HEK293 (cell line): ENCODE results near the gene PEX6.

Experiments used
- FEZF1 ChIP-seq: fragments of 450-650 bp; formaldehyde crosslinking; IDR thresholded peaks from 2 replicates; pipeline ENCODE4 v1.5.1; 2016; ENCODE audit warnings: missing biosample characterization, missing genetic modification characterization
- GLI4 ChIP-seq: fragments of 450-650 bp; formaldehyde crosslinking; IDR thresholded peaks from 2 replicates; pipeline ENCODE4 v1.5.1; 2016; ENCODE audit warnings: missing biosample characterization, missing genetic modification characterization
- HOXC10 ChIP-seq: sonication (generic); formaldehyde crosslinking; IDR thresholded peaks from 2 replicates; pipeline ENCODE4 v1.8.1; 2023; ENCODE audit warnings: mild to moderate bottlenecking, missing genetic modification reagents
- RBAK ChIP-seq: fragments of 450-650 bp; formaldehyde crosslinking; IDR thresholded peaks from 2 replicates; pipeline ENCODE4 v1.5.1; 2016; ENCODE audit warnings: missing biosample characterization, missing genetic modification characterization
- YY2 ChIP-seq: fragments of 450-650 bp; formaldehyde crosslinking; IDR thresholded peaks from 2 replicates; pipeline ENCODE4 v1.5.1; 2016; ENCODE audit warnings: missing biosample characterization, missing genetic modification characterization
- ZIC2 ChIP-seq: fragments of 450-650 bp; formaldehyde crosslinking; IDR thresholded peaks from 2 replicates; pipeline ENCODE4 v1.5.1; 2016; ENCODE audit warnings: missing biosample characterization, missing genetic modification characterization
- ZNF132 ChIP-seq: fragments of 450-650 bp; formaldehyde crosslinking; IDR thresholded peaks from 2 replicates; pipeline ENCODE4 v1.5.1; 2017; ENCODE audit warnings: missing biosample characterization, missing genetic modification characterization, borderline replicate concordance
- ZNF155 ChIP-seq: fragments of 450-650 bp; formaldehyde crosslinking; IDR thresholded peaks from 2 replicates; pipeline ENCODE4 v1.5.1; 2016; ENCODE audit warnings: missing biosample characterization, missing genetic modification characterization
- ZNF174 ChIP-seq: fragments of 450-650 bp; formaldehyde crosslinking; IDR thresholded peaks from 2 replicates; pipeline ENCODE4 v1.5.0; 2017; ENCODE audit warnings: missing biosample characterization, mild to moderate bottlenecking, missing genetic modification characterization
- ZNF175 ChIP-seq: fragments of 450-650 bp; formaldehyde crosslinking; IDR thresholded peaks from 2 replicates; pipeline ENCODE4 v1.5.1; 2016; ENCODE audit warnings: missing biosample characterization, missing genetic modification characterization
- ZNF19 ChIP-seq: fragments of 450-650 bp; formaldehyde crosslinking; IDR thresholded peaks from 2 replicates; pipeline ENCODE4; 2016; ENCODE audit warnings: missing biosample characterization, missing genetic modification characterization, low read depth
- ZNF2 ChIP-seq: fragments of 450-650 bp; formaldehyde crosslinking; IDR thresholded peaks from 2 replicates; pipeline ENCODE4 v1.5.1; 2016; ENCODE audit warnings: missing biosample characterization, missing genetic modification characterization
- ZNF223 ChIP-seq: fragments of 450-650 bp; formaldehyde crosslinking; IDR thresholded peaks from 2 replicates; pipeline ENCODE4 v1.5.1; 2016; ENCODE audit warnings: missing biosample characterization, missing genetic modification characterization
- ZNF23 ChIP-seq: fragments of 450-650 bp; formaldehyde crosslinking; IDR thresholded peaks from 2 replicates; pipeline ENCODE4 v1.5.1; 2016; ENCODE audit warnings: missing biosample characterization, missing genetic modification characterization, borderline replicate concordance
- ZNF341 ChIP-seq: fragments of 450-650 bp; formaldehyde crosslinking; IDR thresholded peaks from 2 replicates; pipeline ENCODE4; 2016; ENCODE audit warnings: low read depth, missing biosample characterization, missing genetic modification characterization
- ZNF394 ChIP-seq: fragments of 450-650 bp; formaldehyde crosslinking; IDR thresholded peaks from 2 replicates; pipeline ENCODE4 v1.5.1; 2016; ENCODE audit warnings: missing biosample characterization, missing genetic modification characterization, mild to moderate bottlenecking, moderate library complexity, borderline replicate concordance
- ZNF404 ChIP-seq: fragments of 450-650 bp; formaldehyde crosslinking; IDR thresholded peaks from 2 replicates; pipeline ENCODE4 v1.5.1; 2017; ENCODE audit warnings: missing biosample characterization, missing genetic modification characterization
- ZNF529 ChIP-seq: fragments of 450-650 bp; formaldehyde crosslinking; IDR thresholded peaks from 2 replicates; pipeline ENCODE4 v1.5.1; 2017; ENCODE audit warnings: missing genetic modification characterization, missing biosample characterization; ENCODE audit not compliant: insufficient replicate concordance
- ZNF544 ChIP-seq: fragments of 450-650 bp; formaldehyde crosslinking; IDR thresholded peaks from 2 replicates; pipeline ENCODE4 v1.5.0; 2017; ENCODE audit warnings: missing biosample characterization, missing genetic modification characterization
- ZNF548 ChIP-seq: fragments of 450-650 bp; formaldehyde crosslinking; IDR thresholded peaks from 2 replicates; pipeline ENCODE4 v1.5.1; 2016; ENCODE audit warnings: missing biosample characterization, missing genetic modification characterization
- ZNF558 ChIP-seq: fragments of 450-650 bp; formaldehyde crosslinking; IDR thresholded peaks from 2 replicates; pipeline ENCODE4 v1.5.1; 2016; ENCODE audit warnings: missing biosample characterization, missing genetic modification characterization
- ZNF560 ChIP-seq: fragments of 450-650 bp; formaldehyde crosslinking; IDR thresholded peaks from 2 replicates; pipeline ENCODE4 v1.5.1; 2017; ENCODE audit warnings: missing biosample characterization, missing genetic modification characterization, borderline replicate concordance
- ZNF658 ChIP-seq: fragments of 450-650 bp; formaldehyde crosslinking; IDR thresholded peaks from 2 replicates; pipeline ENCODE4; 2016; ENCODE audit warnings: missing biosample characterization, missing genetic modification characterization
- ZNF701 ChIP-seq: fragments of 450-650 bp; formaldehyde crosslinking; IDR thresholded peaks from 2 replicates; pipeline ENCODE4 v1.5.1; 2016; ENCODE audit warnings: missing biosample characterization, missing genetic modification characterization
- ZNF747 ChIP-seq: fragments of 450-650 bp; formaldehyde crosslinking; IDR thresholded peaks from 2 replicates; pipeline ENCODE4 v1.5.1; 2016; ENCODE audit warnings: missing biosample characterization, missing genetic modification characterization
- ZNF777 ChIP-seq: fragments of 450-650 bp; formaldehyde crosslinking; IDR thresholded peaks from 2 replicates; pipeline ENCODE4 v1.5.1; 2017; ENCODE audit warnings: missing biosample characterization, missing genetic modification characterization, borderline replicate concordance
- ZSCAN23 ChIP-seq: fragments of 450-650 bp; formaldehyde crosslinking; IDR thresholded peaks from 2 replicates; pipeline ENCODE4 v1.5.1; 2016; ENCODE audit warnings: missing biosample characterization, missing genetic modification characterization
- TF ChIP-seq, protein P1 (sequence below): fragments of 450-650 bp; formaldehyde crosslinking; IDR thresholded peaks from 2 replicates; pipeline ENCODE4 v1.5.1; 2016; ENCODE audit warnings: missing biosample characterization, missing genetic modification characterization
- TF ChIP-seq, protein P2 (sequence below): fragments of 450-650 bp; formaldehyde crosslinking; IDR thresholded peaks from 2 replicates; pipeline ENCODE4 v1.5.1; 2016; ENCODE audit warnings: missing biosample characterization, missing genetic modification characterization, low read depth
- TF ChIP-seq, protein P3 (sequence below): fragments of 450-650 bp; formaldehyde crosslinking; IDR thresholded peaks from 2 replicates; pipeline ENCODE4 v1.5.1; 2016; ENCODE audit warnings: missing biosample characterization, missing genetic modification characterization
- TF ChIP-seq, protein P4 (sequence below): fragments of 450-650 bp; formaldehyde crosslinking; optimal IDR thresholded peaks from 2 replicates; pipeline ENCODE3; 2016; ENCODE audit warnings: missing biosample characterization, mild to moderate bottlenecking, missing genetic modification characterization
- TF ChIP-seq, protein P5 (sequence below): fragments of 450-650 bp; formaldehyde crosslinking; IDR thresholded peaks from 2 replicates; pipeline ENCODE4 v1.5.1; 2016; ENCODE audit warnings: missing biosample characterization, missing genetic modification characterization

PEX6 gene

DNA sequence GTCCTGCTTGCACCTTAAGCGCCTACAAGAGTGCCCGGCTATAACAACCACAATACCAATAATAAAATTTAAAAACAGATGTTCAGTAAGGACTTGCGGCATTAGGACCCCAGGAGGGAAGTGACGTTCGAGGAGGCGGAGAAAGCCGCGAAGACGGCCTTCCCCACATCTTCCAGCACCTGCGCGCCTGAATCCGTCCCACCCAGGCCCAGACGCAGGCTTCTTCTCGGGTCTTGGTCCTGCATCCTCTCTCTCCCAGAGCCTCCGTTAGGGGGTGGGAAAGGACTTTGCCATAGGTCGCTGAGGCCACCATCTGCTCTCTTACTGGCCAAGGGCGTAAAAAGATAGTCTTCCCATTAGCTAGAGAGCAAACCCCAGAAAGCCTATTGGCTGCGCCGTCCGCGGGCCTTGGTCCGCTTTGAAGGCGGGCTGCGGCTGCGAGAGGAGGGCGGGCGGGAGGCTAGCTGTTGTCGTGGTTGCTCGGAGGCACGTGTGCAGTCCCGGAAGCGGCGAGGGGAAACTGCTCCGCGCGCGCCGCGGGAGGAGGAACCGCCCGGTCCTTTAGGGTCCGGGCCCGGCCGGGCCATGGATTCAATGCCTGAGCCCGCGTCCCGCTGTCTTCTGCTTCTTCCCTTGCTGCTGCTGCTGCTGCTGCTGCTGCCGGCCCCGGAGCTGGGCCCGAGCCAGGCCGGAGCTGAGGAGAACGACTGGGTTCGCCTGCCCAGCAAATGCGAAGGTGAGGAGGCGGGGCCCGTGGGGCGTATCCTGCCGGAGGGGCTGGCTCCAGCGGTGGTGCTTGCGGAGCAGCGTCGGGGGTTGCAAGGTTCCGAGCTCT lies 49.8 kb downstream of the PEX6 start, which contains the start of gene CNPY3 (continued):
- TF ChIP-seq, protein P1, sequence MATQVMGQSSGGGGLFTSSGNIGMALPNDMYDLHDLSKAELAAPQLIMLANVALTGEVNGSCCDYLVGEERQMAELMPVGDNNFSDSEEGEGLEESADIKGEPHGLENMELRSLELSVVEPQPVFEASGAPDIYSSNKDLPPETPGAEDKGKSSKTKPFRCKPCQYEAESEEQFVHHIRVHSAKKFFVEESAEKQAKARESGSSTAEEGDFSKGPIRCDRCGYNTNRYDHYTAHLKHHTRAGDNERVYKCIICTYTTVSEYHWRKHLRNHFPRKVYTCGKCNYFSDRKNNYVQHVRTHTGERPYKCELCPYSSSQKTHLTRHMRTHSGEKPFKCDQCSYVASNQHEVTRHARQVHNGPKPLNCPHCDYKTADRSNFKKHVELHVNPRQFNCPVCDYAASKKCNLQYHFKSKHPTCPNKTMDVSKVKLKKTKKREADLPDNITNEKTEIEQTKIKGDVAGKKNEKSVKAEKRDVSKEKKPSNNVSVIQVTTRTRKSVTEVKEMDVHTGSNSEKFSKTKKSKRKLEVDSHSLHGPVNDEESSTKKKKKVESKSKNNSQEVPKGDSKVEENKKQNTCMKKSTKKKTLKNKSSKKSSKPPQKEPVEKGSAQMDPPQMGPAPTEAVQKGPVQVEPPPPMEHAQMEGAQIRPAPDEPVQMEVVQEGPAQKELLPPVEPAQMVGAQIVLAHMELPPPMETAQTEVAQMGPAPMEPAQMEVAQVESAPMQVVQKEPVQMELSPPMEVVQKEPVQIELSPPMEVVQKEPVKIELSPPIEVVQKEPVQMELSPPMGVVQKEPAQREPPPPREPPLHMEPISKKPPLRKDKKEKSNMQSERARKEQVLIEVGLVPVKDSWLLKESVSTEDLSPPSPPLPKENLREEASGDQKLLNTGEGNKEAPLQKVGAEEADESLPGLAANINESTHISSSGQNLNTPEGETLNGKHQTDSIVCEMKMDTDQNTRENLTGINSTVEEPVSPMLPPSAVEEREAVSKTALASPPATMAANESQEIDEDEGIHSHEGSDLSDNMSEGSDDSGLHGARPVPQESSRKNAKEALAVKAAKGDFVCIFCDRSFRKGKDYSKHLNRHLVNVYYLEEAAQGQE (tag by site-specific recombination): peak; percentile 38; the same call in 1 of the 2 replicates
- TF ChIP-seq ZNF558 (tag by site-specific recombination) (peak; percentile 15; the same call in 1 of the 2 replicates), ZNF548 (no peak), ZNF404 (tag by site-specific recombination) (no peak), ZSCAN23 (tag by site-specific recombination) (peak; percentile 77; the same call in 1 of the 2 replicates), GLI4 (0 out of 2 replicates have a peak, but pooled peaks have one; percentile 19), ZNF658 (tag by site-specific recombination) (no peak), ZNF747 (tag by site-specific recombination) (no peak), ZNF2 (tag by site-specific recombination) (peak; percentile 94), ZNF777 (tag by site-specific recombination) (no peak), ZNF174 (tag by site-specific recombination) (no peak), ZIC2 (peak; percentile 87), YY2 (tag by site-specific recombination) (no peak), ZNF223 (tag by site-specific recombination) (no peak), ZNF19 (tag by site-specific recombination) (no peak), ZNF341 (tag by site-specific recombination) (peak; percentile 96), ZNF560 (tag by site-specific recombination) (no peak), RBAK (tag by site-specific recombination) (no peak), ZNF701 (tag by site-specific recombination) (no peak), ZNF23 (no peak), ZNF529 (tag by site-specific recombination) (no peak), ZNF394 (tag by site-specific recombination) (peak; percentile 56; the same call in 1 of the 2 replicates), ZNF544 (tag by site-specific recombination) (no peak), ZNF155 (tag by site-specific recombination) (no peak), ZNF132 (tag by site-specific recombination) (no peak), FEZF1 (no peak), ZNF175 (tag by site-specific recombination) (no peak), HOXC10 (no peak)
- TF ChIP-seq, protein P2, sequence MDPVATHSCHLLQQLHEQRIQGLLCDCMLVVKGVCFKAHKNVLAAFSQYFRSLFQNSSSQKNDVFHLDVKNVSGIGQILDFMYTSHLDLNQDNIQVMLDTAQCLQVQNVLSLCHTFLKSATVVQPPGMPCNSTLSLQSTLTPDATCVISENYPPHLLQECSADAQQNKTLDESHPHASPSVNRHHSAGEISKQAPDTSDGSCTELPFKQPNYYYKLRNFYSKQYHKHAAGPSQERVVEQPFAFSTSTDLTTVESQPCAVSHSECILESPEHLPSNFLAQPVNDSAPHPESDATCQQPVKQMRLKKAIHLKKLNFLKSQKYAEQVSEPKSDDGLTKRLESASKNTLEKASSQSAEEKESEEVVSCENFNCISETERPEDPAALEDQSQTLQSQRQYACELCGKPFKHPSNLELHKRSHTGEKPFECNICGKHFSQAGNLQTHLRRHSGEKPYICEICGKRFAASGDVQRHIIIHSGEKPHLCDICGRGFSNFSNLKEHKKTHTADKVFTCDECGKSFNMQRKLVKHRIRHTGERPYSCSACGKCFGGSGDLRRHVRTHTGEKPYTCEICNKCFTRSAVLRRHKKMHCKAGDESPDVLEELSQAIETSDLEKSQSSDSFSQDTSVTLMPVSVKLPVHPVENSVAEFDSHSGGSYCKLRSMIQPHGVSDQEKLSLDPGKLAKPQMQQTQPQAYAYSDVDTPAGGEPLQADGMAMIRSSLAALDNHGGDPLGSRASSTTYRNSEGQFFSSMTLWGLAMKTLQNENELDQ: no peak
- TF ChIP-seq, protein P3, sequence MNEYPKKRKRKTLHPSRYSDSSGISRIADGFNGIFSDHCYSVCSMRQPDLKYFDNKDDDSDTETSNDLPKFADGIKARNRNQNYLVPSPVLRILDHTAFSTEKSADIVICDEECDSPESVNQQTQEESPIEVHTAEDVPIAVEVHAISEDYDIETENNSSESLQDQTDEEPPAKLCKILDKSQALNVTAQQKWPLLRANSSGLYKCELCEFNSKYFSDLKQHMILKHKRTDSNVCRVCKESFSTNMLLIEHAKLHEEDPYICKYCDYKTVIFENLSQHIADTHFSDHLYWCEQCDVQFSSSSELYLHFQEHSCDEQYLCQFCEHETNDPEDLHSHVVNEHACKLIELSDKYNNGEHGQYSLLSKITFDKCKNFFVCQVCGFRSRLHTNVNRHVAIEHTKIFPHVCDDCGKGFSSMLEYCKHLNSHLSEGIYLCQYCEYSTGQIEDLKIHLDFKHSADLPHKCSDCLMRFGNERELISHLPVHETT (tag by site-specific recombination): peak; percentile 75
- TF ChIP-seq, protein P4, sequence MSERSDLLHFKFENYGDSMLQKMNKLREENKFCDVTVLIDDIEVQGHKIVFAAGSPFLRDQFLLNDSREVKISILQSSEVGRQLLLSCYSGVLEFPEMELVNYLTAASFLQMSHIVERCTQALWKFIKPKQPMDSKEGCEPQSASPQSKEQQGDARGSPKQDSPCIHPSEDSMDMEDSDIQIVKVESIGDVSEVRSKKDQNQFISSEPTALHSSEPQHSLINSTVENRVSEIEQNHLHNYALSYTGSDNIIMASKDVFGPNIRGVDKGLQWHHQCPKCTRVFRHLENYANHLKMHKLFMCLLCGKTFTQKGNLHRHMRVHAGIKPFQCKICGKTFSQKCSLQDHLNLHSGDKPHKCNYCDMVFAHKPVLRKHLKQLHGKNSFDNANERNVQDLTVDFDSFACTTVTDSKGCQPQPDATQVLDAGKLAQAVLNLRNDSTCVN (tag by site-specific recombination): peak; percentile 87
- TF ChIP-seq, protein P5, sequence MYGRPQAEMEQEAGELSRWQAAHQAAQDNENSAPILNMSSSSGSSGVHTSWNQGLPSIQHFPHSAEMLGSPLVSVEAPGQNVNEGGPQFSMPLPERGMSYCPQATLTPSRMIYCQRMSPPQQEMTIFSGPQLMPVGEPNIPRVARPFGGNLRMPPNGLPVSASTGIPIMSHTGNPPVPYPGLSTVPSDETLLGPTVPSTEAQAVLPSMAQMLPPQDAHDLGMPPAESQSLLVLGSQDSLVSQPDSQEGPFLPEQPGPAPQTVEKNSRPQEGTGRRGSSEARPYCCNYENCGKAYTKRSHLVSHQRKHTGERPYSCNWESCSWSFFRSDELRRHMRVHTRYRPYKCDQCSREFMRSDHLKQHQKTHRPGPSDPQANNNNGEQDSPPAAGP (tag by site-specific recombination): peak; percentile 81
